HUES48 (cell line): ENCODE data around the gene NDC1.
A peak's percentile ranks its signal among the peaks of the same experiment; 100 is the strongest.
"Not testable (repeated sequence)": the region's sequence is repeated elsewhere in the genome, so short reads cannot be mapped to it uniquely, and the experiment has no call there.

ENCODE experiments used
- H3K27ac ChIP-seq: one replicate; pipeline ENCODE4 v1.7.0; 2013; ENCODE audit warnings: low read depth, low read length, inconsistent platforms
- H3K27me3 ChIP-seq: 2 replicates; pipeline ENCODE4 v1.6.1; 2013; ENCODE audit warnings: mild to moderate bottlenecking, low read length; ENCODE audit not compliant: control insufficient read depth, insufficient read depth
- H3K36me3 ChIP-seq: 2 replicates; pipeline ENCODE4 v1.6.1; 2013; ENCODE audit warnings: low read length; ENCODE audit not compliant: control insufficient read depth, insufficient read depth
- H3K4me1 ChIP-seq: 2 replicates; pipeline ENCODE4 v1.6.1; 2013; ENCODE audit warnings: mild to moderate bottlenecking, low read length; ENCODE audit not compliant: control insufficient read depth, insufficient read depth
- H3K4me3 ChIP-seq: 2 replicates; pipeline ENCODE4 v1.5.1; 2013; ENCODE audit warnings: mild to moderate bottlenecking, low read depth, low read length
- H3K9ac ChIP-seq: 2 replicates; pipeline ENCODE4 v1.6.1; 2013; ENCODE audit warnings: mild to moderate bottlenecking, low read depth, low read length, moderate library complexity
- H3K9me3 ChIP-seq: 2 replicates; pipeline ENCODE4 v1.6.1; 2013; ENCODE audit warnings: low read length; ENCODE audit not compliant: control insufficient read depth, insufficient read depth

The NDC1 gene

GRCh38 chr1:53825306-53825705 is 12.8 kb downstream of the NDC1 start:
- Histone ChIP-seq H3K36me3 (peaks cover 82% of the 10 kb centered on the region), H3K4me3 (no peak overlapping the region), H3K4me1 (no peaks in the 10 kb centered on the region), H3K9ac (no peak overlapping the region), H3K27ac (no peak overlapping the region), H3K27me3 (no peaks in the 10 kb centered on the region), H3K9me3 (no peaks in the 10 kb centered on the region)

DNA sequence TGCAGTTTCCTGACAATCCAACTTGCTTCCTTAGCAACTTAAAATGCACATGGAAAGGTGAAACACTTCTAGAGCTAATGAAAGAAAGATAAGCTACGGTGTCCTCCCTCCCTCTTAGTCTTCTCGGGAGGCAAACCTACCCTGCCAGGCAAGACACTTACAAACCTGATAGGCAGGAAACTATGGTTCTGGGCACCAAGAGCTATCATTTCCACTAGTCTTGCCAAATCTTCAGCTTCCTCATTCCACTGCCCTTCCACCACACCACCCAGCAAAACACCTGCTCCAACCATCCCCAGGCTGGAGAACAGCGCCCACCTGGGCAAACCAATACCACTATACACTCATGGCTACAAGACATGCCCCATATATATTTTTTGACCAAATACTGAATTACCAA is 15.2 kb downstream of the NDC1 start:
- Histone ChIP-seq H3K36me3 (peaks cover 85% of the 10 kb centered on the region), H3K27ac (no peak overlapping the region), H3K9ac (no peak overlapping the region), H3K4me1 (no peaks in the 10 kb centered on the region), H3K9me3 (no peaks in the 10 kb centered on the region), H3K27me3 (no peaks in the 10 kb centered on the region), H3K4me3 (no peak overlapping the region)

GRCh38 chr1:53821380-53821779 is 16.7 kb downstream of the NDC1 start:
- Histone ChIP-seq H3K27ac (no peak overlapping the region), H3K9ac (no peak overlapping the region), H3K9me3 (no peaks in the 10 kb centered on the region), H3K36me3 (peaks cover 83% of the 10 kb centered on the region), H3K4me1 (no peaks in the 10 kb centered on the region), H3K4me3 (no peak overlapping the region), H3K27me3 (no peaks in the 10 kb centered on the region)

- Histone ChIP-seq H3K4me3 (no peak overlapping the region), H3K9me3 (no peaks in the 10 kb centered on the region), H3K4me1 (no peaks in the 10 kb centered on the region), H3K27me3 (no peaks in the 10 kb centered on the region), H3K27ac (no peak overlapping the region), H3K36me3 (peaks cover 68% of the 10 kb centered on the region), H3K9ac (no peak overlapping the region)
Observed at GRCh38 chr1:53819387-53819786, 18.7 kb downstream of the NDC1 start.

DNA sequence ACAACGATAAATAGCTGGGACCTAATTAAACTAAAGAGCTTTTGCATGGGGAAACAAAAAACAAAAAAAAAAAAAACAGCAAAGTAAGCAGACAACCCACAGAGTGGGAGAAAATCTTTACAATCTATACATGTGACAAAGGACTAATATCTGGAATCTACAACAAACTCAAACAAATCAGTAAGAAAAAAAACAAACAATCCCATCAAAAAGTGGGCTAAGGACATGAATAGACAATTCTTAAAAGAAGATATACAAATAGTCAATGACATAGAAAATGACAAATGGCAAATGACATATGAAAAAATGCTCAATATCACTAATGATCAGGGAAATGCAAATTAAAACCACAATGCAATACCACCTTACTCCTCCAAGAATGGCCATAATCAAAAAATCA is 21.5 kb downstream of the NDC1 start:
- H3K9me3 ChIP-seq, H3K9ac ChIP-seq, H3K27me3 ChIP-seq, H3K27ac ChIP-seq, H3K4me1 ChIP-seq, H3K4me3 ChIP-seq: not testable (repeated sequence)
- H3K36me3 ChIP-seq = peaks cover 44% of the 10 kb centered on the region

GRCh38 chr1:53815484-53815883 is 22.6 kb downstream of the NDC1 start:
- H3K27me3 ChIP-seq, H3K9me3 ChIP-seq, H3K9ac ChIP-seq, H3K27ac ChIP-seq, H3K4me1 ChIP-seq, H3K4me3 ChIP-seq: not testable (repeated sequence)
- H3K36me3 ChIP-seq = peaks cover 45% of the 10 kb centered on the region

- H3K36me3 ChIP-seq = peaks cover 48% of the 10 kb centered on the region
- no peak overlapping the region for H3K4me3 ChIP-seq
Observed at GRCh38 chr1:53811414-53811851, 26.7 kb downstream of the NDC1 start.

DNA sequence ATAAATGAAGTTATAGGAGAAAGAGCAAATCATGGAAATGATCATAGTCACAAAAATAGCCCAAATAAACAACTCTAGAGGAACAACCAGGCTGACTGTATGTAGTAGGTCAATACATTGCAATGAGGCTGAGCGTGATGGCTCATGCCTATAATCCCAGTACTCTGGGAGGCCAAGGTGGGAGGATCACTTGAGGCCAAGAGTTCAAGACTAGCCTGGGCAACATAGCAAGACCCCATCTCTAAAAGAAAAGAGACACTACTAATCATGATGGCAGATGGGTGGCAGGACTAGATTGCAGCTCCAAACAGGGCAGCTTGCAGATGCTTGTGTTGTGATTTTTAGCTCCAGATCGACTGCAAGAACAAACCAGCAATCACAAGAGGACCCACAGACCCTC is 27.6 kb downstream of the NDC1 start:
- H3K9me3 ChIP-seq = no peaks in the 10 kb centered on the region
- no peak overlapping the region for H3K4me3 ChIP-seq
- H3K36me3 ChIP-seq = peaks cover 55% of the 10 kb centered on the region
- no peaks in the 10 kb centered on the region for H3K27me3 ChIP-seq
- no peak overlapping the region for H3K9ac ChIP-seq
- peaks cover 7% of the 10 kb centered on the region; the same call in 1 of the 2 replicates for H3K4me1 ChIP-seq
- no peak overlapping the region for H3K27ac ChIP-seq

More at GRCh38 chr1:53811414-53811851, 26.7 kb downstream of the NDC1 start:
- H3K27me3 ChIP-seq = no peaks in the 10 kb centered on the region
- peak overlapping the region; percentile 29 for H3K27ac ChIP-seq
- H3K9me3 ChIP-seq = no peaks in the 10 kb centered on the region
- H3K4me1 ChIP-seq = peaks cover 7% of the 10 kb centered on the region; the same call in 1 of the 2 replicates
- H3K9ac ChIP-seq = no peak overlapping the region

DNA sequence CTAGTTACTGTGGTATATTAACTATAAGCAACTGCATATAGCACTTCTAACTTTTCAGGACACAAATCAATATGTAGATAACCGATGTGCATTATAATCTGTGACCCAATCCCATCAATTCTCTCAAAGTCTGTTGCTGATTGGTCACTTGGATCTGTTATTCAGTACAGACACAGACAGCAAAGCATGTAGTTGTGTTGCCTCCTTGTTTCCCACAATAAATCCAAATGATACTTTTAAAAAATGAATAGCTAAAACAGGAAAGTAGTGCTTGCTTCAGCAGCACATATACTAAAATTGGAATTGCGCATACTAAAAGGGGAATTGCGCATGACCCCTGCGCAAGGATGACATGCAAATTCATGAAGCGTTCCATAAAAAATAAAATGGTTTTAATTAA is 28.1 kb downstream of the NDC1 start:
- no peaks in the 10 kb centered on the region for H3K9me3 ChIP-seq
- no peak overlapping the region for H3K27ac ChIP-seq
- peaks cover 56% of the 10 kb centered on the region for H3K36me3 ChIP-seq
- no peak overlapping the region for H3K9ac ChIP-seq
- H3K4me1 ChIP-seq = peaks cover 7% of the 10 kb centered on the region; the same call in 1 of the 2 replicates
- no peak overlapping the region for H3K4me3 ChIP-seq
- H3K27me3 ChIP-seq = no peaks in the 10 kb centered on the region

DNA sequence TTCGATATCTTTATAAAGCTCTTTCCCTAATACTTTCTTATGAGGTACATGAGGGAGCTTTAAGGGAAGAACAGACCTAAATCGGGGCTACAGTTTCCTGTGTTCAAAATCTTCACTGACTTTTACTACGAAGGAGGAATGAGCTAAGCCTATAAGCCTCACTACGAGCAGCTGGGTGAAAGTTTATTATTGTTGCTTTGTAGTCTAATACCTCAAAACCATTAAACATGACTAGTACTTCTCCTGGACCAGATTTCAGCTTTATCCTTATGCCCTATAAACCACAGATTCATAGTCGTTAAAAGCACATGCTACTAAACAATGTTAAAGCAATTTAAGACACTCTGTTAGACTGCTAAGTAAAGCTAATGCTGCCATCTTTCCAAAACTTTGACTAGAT is 30.2 kb downstream of the NDC1 start:
- Histone ChIP-seq H3K9ac (no peak overlapping the region), H3K27ac (no peak overlapping the region), H3K36me3 (peaks cover 72% of the 10 kb centered on the region), H3K27me3 (no peaks in the 10 kb centered on the region), H3K4me1 (peaks cover 7% of the 10 kb centered on the region; the same call in 1 of the 2 replicates), H3K4me3 (no peak overlapping the region), H3K9me3 (no peaks in the 10 kb centered on the region)

DNA sequence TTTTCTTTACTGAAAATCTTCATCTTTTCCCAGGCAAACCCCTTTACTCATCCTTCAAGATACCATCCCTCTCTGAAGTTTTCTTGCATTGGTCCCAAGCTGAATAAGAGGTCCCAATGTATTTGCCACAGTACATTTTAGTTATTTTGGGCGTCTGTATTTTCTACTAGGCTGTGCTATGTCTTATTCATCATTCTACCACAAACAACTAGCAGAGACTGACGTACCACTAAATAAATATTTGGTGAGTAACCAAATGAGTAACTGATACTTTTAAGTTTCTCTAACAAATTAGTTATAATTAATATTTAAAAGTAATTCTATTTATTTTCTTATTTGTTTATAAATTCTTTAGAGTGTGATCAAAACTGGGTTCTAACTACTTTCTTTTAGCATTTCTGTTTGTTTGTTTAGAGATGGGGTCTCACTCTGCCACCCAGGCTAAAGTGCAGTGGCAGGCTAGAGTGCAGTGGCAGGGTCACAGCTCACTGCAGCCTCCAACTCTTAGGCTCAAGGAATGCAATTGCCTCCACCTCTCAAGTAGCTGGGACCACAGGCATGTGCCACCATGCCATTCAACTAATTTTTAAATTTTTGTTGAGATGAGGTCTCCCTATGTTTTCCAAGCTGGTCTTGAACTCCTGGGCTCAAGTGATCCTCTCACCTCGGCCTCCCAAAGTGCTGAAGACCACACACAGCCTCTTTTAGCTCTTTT is 33.1 kb downstream of the NDC1 start:
- Histone ChIP-seq H3K4me3 (no peak overlapping the region), H3K9ac (no peak overlapping the region), H3K36me3 (peaks cover 91% of the 10 kb centered on the region), H3K4me1 (no peaks in the 10 kb centered on the region), H3K27me3 (no peaks in the 10 kb centered on the region), H3K9me3 (no peaks in the 10 kb centered on the region), H3K27ac (no peak overlapping the region)
